GM12878 (cell line): ENCODE results near the gene RAD51B. TPM values are rescaled to one million over a fixed set of nuclear protein-coding genes. Genes with fewer than 3 reads are reported as not detected.

Experiments used
- ATAC-seq: fragments of 200-7000 bp; cut with Tn5 transposase; 3 replicates; pipeline ENCODE4 v1.9.1; 2020; ENCODE audit warnings: mild to moderate bottlenecking, moderate library complexity
- BruUV-seq: library from RNA; stranded (reverse); fragments of 400-500 nt; replicated peaks from 2 replicates; lab custom pipeline; 2021; lab: Mats Ljungman, UMichigan
- CTCF ChIA-PET: fragments of 300-600 bp; sonication (Branson Sonifier 250); formaldehyde crosslinking; extraction: SDS; loops from one replicate; lab custom pipeline; 2021; ENCODE audit warnings: inconsistent platforms; lab: Yijun Ruan, JAX
- POLR2A ChIA-PET: fragments of 350-600 bp; formaldehyde crosslinking; extraction: SDS; loops from one replicate; lab custom pipeline; 2021; ENCODE audit warnings: inconsistent platforms; lab: Charles Lee
- RAD21 ChIA-PET: fragments of 300-600 bp; sonication (Branson Sonifier 250); formaldehyde crosslinking; loops from one replicate; lab custom pipeline; 2023; ENCODE audit warnings: antibody characterized with exemption; ENCODE audit not compliant: unreplicated experiment; lab: Charles Lee
- SMC1A ChIA-PET: fragments of 300-600 bp; sonication (Branson Sonifier 250); formaldehyde crosslinking; loops from one replicate; lab custom pipeline; 2023; ENCODE audit not compliant: unreplicated experiment, uncharacterized antibody; lab: Charles Lee
- DNase-seq: peaks from one replicate; pipeline ENCODE4 v3.0.0-alpha.2; 2011; ENCODE audit warnings: low read depth, low spot score
- FAIRE-seq: peaks from 3 replicates; lab custom pipeline; 2011; peaks lifted over from hg19 to GRCh38; lab: Jason Lieb, UNC
- H2AFZ ChIP-seq: 2 replicates; pipeline ENCODE4 v1.6.0; 2011; ENCODE audit warnings: low read depth, low read length, control low read depth; ENCODE audit not compliant: control insufficient read depth
- H3K27ac ChIP-seq: 2 replicates; pipeline ENCODE4 v1.5.1; 2011; ENCODE audit warnings: control low read depth; ENCODE audit not compliant: control insufficient read depth, insufficient read depth
- H3K27me3 ChIP-seq, 2 experiments: replicated peaks in 1 of 2; 2 replicates each; pipeline versions ENCODE4 v1.6.0 to v1.6.1; 2011; ENCODE audit warnings: low read length in 1 of 2; ENCODE audit not compliant: control insufficient read depth in 2 of 2, insufficient read depth in 2 of 2
- H3K36me3 ChIP-seq, 2 experiments: 2 replicates each; pipeline ENCODE4 v1.5.1; 2011; ENCODE audit warnings: low read length in 1 of 2; ENCODE audit not compliant: control insufficient read depth in 2 of 2, insufficient read depth in 2 of 2
- H3K4me1 ChIP-seq: 2 replicates; pipeline ENCODE4 v1.6.1; 2011; ENCODE audit warnings: mild to moderate bottlenecking, low read length, moderate library complexity, mixed read lengths; ENCODE audit not compliant: control insufficient read depth, insufficient read depth
- H3K4me2 ChIP-seq: 2 replicates; pipeline ENCODE4 v1.6.0; 2011; ENCODE audit warnings: control low read depth; ENCODE audit not compliant: control insufficient read depth, insufficient read depth
- H3K4me3 ChIP-seq: fragments of 200-600 bp; sonication (generic); 2 replicates; pipeline ENCODE4 v1.5.1; 2016
- H3K79me2 ChIP-seq: 2 replicates; pipeline ENCODE4 v1.6.0; 2011; ENCODE audit warnings: low read length; ENCODE audit not compliant: control insufficient read depth, insufficient read depth
- H3K9ac ChIP-seq: 2 replicates; pipeline ENCODE4 v1.8.0; 2011; ENCODE audit warnings: low read length, control low read depth, mixed read lengths; ENCODE audit not compliant: control insufficient read depth, insufficient read depth
- H3K9me3 ChIP-seq: replicated peaks from 3 replicates; pipeline ENCODE4 v1.5.1; 2011; ENCODE audit warnings: mild to moderate bottlenecking, low read length; ENCODE audit not compliant: control insufficient read depth, insufficient read depth
- H4K20me1 ChIP-seq: 2 replicates; pipeline ENCODE4 v1.6.0; 2011; ENCODE audit not compliant: control insufficient read depth, insufficient read depth
- CHD4 ChIP-seq: fragments of 200-600 bp; sonication (generic); IDR thresholded peaks from 2 replicates; pipeline ENCODE4 v1.6.1; 2016; ENCODE audit warnings: mild to moderate bottlenecking
- HSF1 ChIP-seq: fragments of 150-350 bp; IDR thresholded peaks from 2 replicates; pipeline ENCODE4 v1.6.1; 2014; ENCODE audit warnings: mild to moderate bottlenecking, low read depth, low read length
- IKZF1 ChIP-seq: fragments of 450-650 bp; conservative IDR thresholded peaks from 2 replicates; pipeline ENCODE4 v1.6.1; 2017; ENCODE audit warnings: antibody characterized with exemption, mild to moderate bottlenecking
- MYC ChIP-seq: IDR thresholded peaks from 2 replicates; pipeline ENCODE4 v1.6.1; 2011; ENCODE audit warnings: mild to moderate bottlenecking, low read length, moderate library complexity, inconsistent platforms; ENCODE audit not compliant: insufficient read depth, insufficient replicate concordance, insufficient read length, severe bottlenecking
- NR2C1 ChIP-seq: fragments of 450-650 bp; IDR thresholded peaks from 2 replicates; pipeline ENCODE4 v1.6.1; 2017; ENCODE audit warnings: antibody characterized with exemption, mild to moderate bottlenecking, moderate library complexity
- POLR2AphosphoS5 ChIP-seq: IDR thresholded peaks from 2 replicates; pipeline ENCODE4 v1.6.1; 2011; ENCODE audit warnings: mild to moderate bottlenecking, low read length, inconsistent platforms
- SIN3A ChIP-seq: IDR thresholded peaks from 2 replicates; pipeline ENCODE4 v1.6.1; 2012; ENCODE audit warnings: low read depth, low read length, improper control_type of control experiment
- SMARCA5 ChIP-seq: fragments of 450-650 bp; IDR thresholded peaks from 2 replicates; pipeline ENCODE4 v1.6.1; 2017; ENCODE audit warnings: mild to moderate bottlenecking
- USF2 ChIP-seq: IDR thresholded peaks from 2 replicates; pipeline ENCODE4 v1.6.1; 2011; ENCODE audit warnings: low read depth, low read length, improper control_type of control experiment, borderline replicate concordance
- WGBS: methylation state at CpG from one replicate; pipeline ENCODE4 v1.1.6; 2016; ENCODE audit warnings: low lambda C conversion rate; ENCODE audit not compliant: insufficient replicate concordance, insufficient coverage; ENCODE audit errors: missing lambda C conversion rate; 5-methylcytosine and 5-hydroxymethylcytosine counted together
- in situ Hi-C: fragments of 300-500 bp; cut with MboI; formaldehyde crosslinking; loops from 9 replicates; pipeline ENCODE4 v1.14.3; 2018; ENCODE audit warnings: mixed read lengths
- intact Hi-C: fragments of 100-400 bp; cut with micrococcal nuclease; formaldehyde crosslinking; loops from one replicate; pipeline ENCODE4 v1.14.2; 2022; ENCODE audit not compliant: unreplicated experiment
- polyA plus RNA-seq, 11 experiments: library from polyadenylated mRNA; depleted of rRNA in 4 of 11; unstranded in 6 of 11; stranded (reverse) in 5 of 11; fragments of >200 nt; fragmentation: Nextera tagmentation in 4 of 11; fragmentation: Illumina TruSeq in 1 of 11; extraction: Ambion mirVana in 4 of 11; extraction: Trizol in 1 of 11; gene quantifications; 1 replicate in 1 of 11; 2 replicates in 10 of 11; pipeline versions ENCODE4 v1.2.1 to v1.2.3, GENCODE V29; 2011 to 2016; ENCODE audit warnings: inconsistent platforms in 2 of 11, missing spikeins in 2 of 11, low read depth in 1 of 11
- total RNA-seq, 4 experiments: library from RNA; depleted of rRNA in 3 of 4; stranded (reverse); fragments of >200 nt in 3 of 4; fragmentation: Illumina TruSeq in 1 of 4; extraction: Trizol in 1 of 4; gene quantifications; 2 replicates each; pipeline versions ENCODE4 v1.2.1 to v1.2.3, GENCODE V29; 2013 to 2021

RAD51B gene
- total and polyA plus RNA-seq, 10 of the 15 experiments (the other 5 are each of a cell fraction or from before 2014, with no cell fraction given): 9.8 to 26.8 (median 21.3) TPM

- in situ Hi-C loops: no loop called here
Measured at GRCh38 chr14:68241862-68242487, 422.4 kb downstream of the RAD51B start.

More at GRCh38 chr14:68241862-68242487, 422.4 kb downstream of the RAD51B start:
- SMC1A ChIA-PET: interaction anchor here (0.7 to 3.6 kb wide), 17 partner anchors 8 to 579 kb away, joined by 3 to 24 read pairs (median 4); no protein-coding TSS in a partner anchor
- whole genome bisulfite sequencing: 97% methylated on average over 6 of the region's 6 CpGs
- Histone ChIP-seq H3K9ac (no peak overlapping the region), H3K4me2 (no peak overlapping the region), H2AFZ (no peak overlapping the region), H3K79me2 (no peaks in the 10 kb centered on the region), H3K9me3 (no peaks in the 10 kb centered on the region; the same call in 2 of the 3 replicates), H3K27me3 (no peaks in the 10 kb centered on the region), H3K4me3 (no peak overlapping the region), H3K4me1 (peaks cover 3% of the 10 kb centered on the region; the same call in 1 of the 2 replicates), H3K36me3 (no peaks in the 10 kb centered on the region), H4K20me1 (no peaks in the 10 kb centered on the region), H3K27ac (no peak overlapping the region)
- TF ChIP-seq CHD4: no peak
- TF ChIP-seq SMARCA5: no peak
- no peak for TF ChIP-seq MYC
- no peak for TF ChIP-seq SIN3A
- TF ChIP-seq POLR2AphosphoS5: no peak
- no peak for TF ChIP-seq USF2
- TF ChIP-seq NR2C1: no peak
- no peak for TF ChIP-seq HSF1
- no peak for TF ChIP-seq IKZF1
- CTCF ChIA-PET: interaction anchor here (1.0 to 2.6 kb wide), 10 partner anchors 9 to 602 kb away, joined by 3 to 10 read pairs (median 3); no protein-coding TSS in a partner anchor
- ATAC-seq (no peak), FAIRE-seq (no peak), DNase-seq (no peak)
- RAD21 ChIA-PET: interaction anchor here (1.0 to 15.6 kb wide), 8 partner anchors 8 to 579 kb away, joined by 3 to 240 read pairs (median 9); no protein-coding TSS in a partner anchor
- no TSS peak for BruUV-seq
- POLR2A ChIA-PET: interaction anchor here (0.6 kb wide), 1 partner anchor 180 kb away, joined by 3 read pairs; no protein-coding TSS in a partner anchor
- intact Hi-C loops: loop anchor here (10.0 kb wide), 1 partner anchor 853 kb away; no protein-coding TSS in a partner anchor
